Measurements from ENCODE around the gene USP32.

DNA sequence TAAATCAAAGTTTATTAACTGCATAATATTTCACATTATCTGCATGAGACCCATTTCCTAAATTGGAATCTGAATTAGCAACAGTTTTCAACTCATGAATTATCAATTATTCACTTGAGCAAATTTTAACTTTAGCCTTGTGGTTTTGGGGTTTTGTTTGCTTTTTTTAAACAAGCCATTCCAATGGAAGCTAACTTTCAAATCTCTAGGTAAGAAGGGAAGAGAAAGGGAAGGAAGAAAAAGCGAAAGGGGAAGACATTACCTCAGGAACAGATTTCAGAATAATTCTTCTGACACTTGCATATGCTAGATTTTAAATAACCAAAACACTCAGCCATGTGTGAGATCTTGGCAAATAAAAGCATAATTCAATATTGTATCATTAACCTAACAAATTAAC lies 139.5 kb downstream of the USP32 start:
- TF ChIP-seq, protein P1, sequence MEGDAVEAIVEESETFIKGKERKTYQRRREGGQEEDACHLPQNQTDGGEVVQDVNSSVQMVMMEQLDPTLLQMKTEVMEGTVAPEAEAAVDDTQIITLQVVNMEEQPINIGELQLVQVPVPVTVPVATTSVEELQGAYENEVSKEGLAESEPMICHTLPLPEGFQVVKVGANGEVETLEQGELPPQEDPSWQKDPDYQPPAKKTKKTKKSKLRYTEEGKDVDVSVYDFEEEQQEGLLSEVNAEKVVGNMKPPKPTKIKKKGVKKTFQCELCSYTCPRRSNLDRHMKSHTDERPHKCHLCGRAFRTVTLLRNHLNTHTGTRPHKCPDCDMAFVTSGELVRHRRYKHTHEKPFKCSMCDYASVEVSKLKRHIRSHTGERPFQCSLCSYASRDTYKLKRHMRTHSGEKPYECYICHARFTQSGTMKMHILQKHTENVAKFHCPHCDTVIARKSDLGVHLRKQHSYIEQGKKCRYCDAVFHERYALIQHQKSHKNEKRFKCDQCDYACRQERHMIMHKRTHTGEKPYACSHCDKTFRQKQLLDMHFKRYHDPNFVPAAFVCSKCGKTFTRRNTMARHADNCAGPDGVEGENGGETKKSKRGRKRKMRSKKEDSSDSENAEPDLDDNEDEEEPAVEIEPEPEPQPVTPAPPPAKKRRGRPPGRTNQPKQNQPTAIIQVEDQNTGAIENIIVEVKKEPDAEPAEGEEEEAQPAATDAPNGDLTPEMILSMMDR (IDR thresholded peaks at IDR 0.05): no peak
- TF ChIP-seq POLR2A (IDR thresholded peaks at IDR 0.05) (no peak), POLR2AphosphoS5 (IDR thresholded peaks at IDR 0.05) (no peak), EP300 (IDR thresholded peaks at IDR 0.05; ENCODE audit: low read depth) (no peak)
